Fibroblast of lung (primary cell): Measurements from ENCODE around the gene TRAPPC5.

Experiments
- CTCF ChIP-seq, 2 donors: IDR thresholded peaks in 1 of 2; conservative IDR thresholded peaks in 1 of 2; 1 replicate in 1 of 2; 2 replicates in 1 of 2; pipeline ENCODE4 v1.5.1; 2011 to 2012; ENCODE audit warnings: low read length in 2 of 2, control low read depth in 1 of 2, inconsistent platforms in 1 of 2, low read depth in 1 of 2, mild to moderate bottlenecking in 1 of 2
- EZH2 ChIP-seq: IDR thresholded peaks from 2 replicates; pipeline ENCODE4 v1.5.1; 2012; ENCODE audit warnings: low read length, control low read depth, mild to moderate bottlenecking; ENCODE audit errors: missing control alignments

GRCh38 chr19:7710616-7711015 lies 30.0 kb downstream of the TRAPPC5 start:
- no peak for TF ChIP-seq CTCF (conservative IDR thresholded peaks at IDR 0.05 in 1 of 2, IDR thresholded peaks at IDR 0.05 in 1 of 2; ENCODE audit: low read depth in 1 of 2, low read length in 2 of 2)
- TF ChIP-seq EZH2: no peak
